HEK293 (cell line): ENCODE measurements around the gene PODXL2.

Experiments
- BCL11A ChIP-seq: fragments of 450-650 bp; formaldehyde crosslinking; IDR thresholded peaks from 2 replicates; pipeline ENCODE4 v1.5.1; 2016; ENCODE audit warnings: low read depth, missing biosample characterization, missing genetic modification characterization
- CTCF ChIP-seq: fragments of 450-650 bp; formaldehyde crosslinking; IDR thresholded peaks from 2 replicates; pipeline ENCODE4 v1.5.1; 2016; ENCODE audit warnings: missing biosample characterization, missing genetic modification characterization
- GLIS1 ChIP-seq: fragments of 450-650 bp; formaldehyde crosslinking; IDR thresholded peaks from 2 replicates; pipeline ENCODE4 v1.5.1; 2016; ENCODE audit warnings: missing biosample characterization, missing genetic modification characterization
- KLF1 ChIP-seq: fragments of 450-650 bp; formaldehyde crosslinking; IDR thresholded peaks from 2 replicates; pipeline ENCODE4 v1.5.1; 2016; ENCODE audit warnings: missing biosample characterization, missing genetic modification characterization
- REST ChIP-seq: fragments of 450-650 bp; formaldehyde crosslinking; IDR thresholded peaks from 2 replicates; pipeline ENCODE4 v1.5.1; 2016; ENCODE audit warnings: missing biosample characterization, missing genetic modification characterization
- SCRT1 ChIP-seq: fragments of 450-650 bp; formaldehyde crosslinking; IDR thresholded peaks from 2 replicates; pipeline ENCODE4 v1.5.1; 2016; ENCODE audit warnings: missing biosample characterization, missing genetic modification characterization, borderline replicate concordance
- SETDB1 ChIP-seq: IDR thresholded peaks from one replicate; pipeline ENCODE4 v1.6.1; 2017; ENCODE audit warnings: mild to moderate bottlenecking, low read length, moderate library complexity, mixed read lengths; ENCODE audit not compliant: insufficient read length
- ZBTB8A ChIP-seq: fragments of 450-650 bp; formaldehyde crosslinking; IDR thresholded peaks from 2 replicates; pipeline ENCODE4 v1.5.1; 2016; ENCODE audit warnings: missing biosample characterization, missing genetic modification characterization
- ZNF138 ChIP-seq: fragments of 450-650 bp; formaldehyde crosslinking; IDR thresholded peaks from 2 replicates; pipeline ENCODE4 v1.5.1; 2016; ENCODE audit warnings: missing biosample characterization, missing genetic modification characterization, borderline replicate concordance
- ZNF626 ChIP-seq: fragments of 450-650 bp; sonication (Bioruptor Pico); formaldehyde crosslinking; IDR thresholded peaks from 2 replicates; pipeline ENCODE4 v1.5.1; 2018; ENCODE audit warnings: missing biosample characterization, missing genetic modification characterization, inconsistent platforms
- ZSCAN23 ChIP-seq: fragments of 450-650 bp; formaldehyde crosslinking; IDR thresholded peaks from 2 replicates; pipeline ENCODE4 v1.5.1; 2016; ENCODE audit warnings: missing biosample characterization, missing genetic modification characterization

- TF ChIP-seq ZNF626 (tag by site-specific recombination) (no peak), BCL11A (tag by site-specific recombination) (no peak), CTCF (tag by site-specific recombination) (no peak), ZNF138 (no peak), ZBTB8A (no peak), REST (no peak), ZSCAN23 (no peak), SCRT1 (tag by site-specific recombination) (no peak), KLF1 (tag by site-specific recombination) (no peak), SETDB1 (no peak), GLIS1 (tag by site-specific recombination) (no peak)
Observed at GRCh38 chr3:127614928-127615589, 13.9 kb upstream of the PODXL2 start.
